ENCODE results near the gene DPEP1. TPM values are rescaled to one million over a fixed set of nuclear protein-coding genes. Genes with fewer than 3 reads are reported as not detected.

DPEP1 gene
- total and polyA plus RNA-seq, 8 donors, result 109 to 168 (median 125) TPM

DNA sequence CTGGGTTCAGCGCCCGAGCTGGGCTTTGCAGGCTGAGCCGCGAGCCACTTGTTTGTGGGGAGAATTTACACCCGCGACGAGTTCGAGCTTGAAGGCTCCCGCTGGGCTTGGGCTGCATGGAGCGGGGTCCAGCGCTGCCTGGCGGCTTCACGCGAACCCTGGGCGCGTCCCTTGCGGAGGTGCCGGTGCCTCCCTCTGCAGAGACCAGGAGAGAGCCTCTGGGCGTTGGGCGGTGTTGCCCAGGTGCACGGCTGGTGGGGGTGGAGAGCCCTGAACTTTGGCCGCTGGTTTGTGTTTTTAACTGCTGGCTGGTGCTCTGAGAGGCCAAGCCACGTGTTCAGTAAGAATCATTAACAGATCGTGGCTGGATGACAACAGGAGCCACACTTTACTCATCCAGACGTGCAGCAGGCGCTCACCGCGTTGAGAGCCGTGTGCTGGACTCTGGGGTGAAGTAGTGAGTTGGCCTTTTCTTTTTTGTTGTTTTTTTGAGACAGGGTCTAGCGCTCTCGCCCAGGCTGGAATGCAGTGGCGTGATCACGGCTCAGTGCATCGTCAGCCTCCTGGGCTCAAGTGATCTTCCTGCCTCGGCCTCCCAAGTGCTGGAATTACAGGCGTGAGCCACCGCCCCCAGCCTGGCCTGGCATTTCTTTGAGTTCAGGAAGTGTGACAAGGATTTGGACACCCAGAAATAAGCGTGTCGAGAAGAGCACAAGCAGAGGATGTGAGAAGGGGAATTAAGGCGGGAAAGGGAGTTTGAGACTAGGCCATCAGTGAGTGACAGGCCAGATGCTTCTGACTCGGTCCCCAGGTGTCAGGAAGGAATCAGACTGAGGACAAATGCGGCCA is 73.9 kb downstream of the DPEP1 start:
- H3K27ac ChIP-seq, result peak overlapping the region; percentile 78 to 91 (median 86)
- peak overlapping the region; percentile 69 to 100 (median 95) for H3K4me3 ChIP-seq
- TF ChIP-seq, protein P1, sequence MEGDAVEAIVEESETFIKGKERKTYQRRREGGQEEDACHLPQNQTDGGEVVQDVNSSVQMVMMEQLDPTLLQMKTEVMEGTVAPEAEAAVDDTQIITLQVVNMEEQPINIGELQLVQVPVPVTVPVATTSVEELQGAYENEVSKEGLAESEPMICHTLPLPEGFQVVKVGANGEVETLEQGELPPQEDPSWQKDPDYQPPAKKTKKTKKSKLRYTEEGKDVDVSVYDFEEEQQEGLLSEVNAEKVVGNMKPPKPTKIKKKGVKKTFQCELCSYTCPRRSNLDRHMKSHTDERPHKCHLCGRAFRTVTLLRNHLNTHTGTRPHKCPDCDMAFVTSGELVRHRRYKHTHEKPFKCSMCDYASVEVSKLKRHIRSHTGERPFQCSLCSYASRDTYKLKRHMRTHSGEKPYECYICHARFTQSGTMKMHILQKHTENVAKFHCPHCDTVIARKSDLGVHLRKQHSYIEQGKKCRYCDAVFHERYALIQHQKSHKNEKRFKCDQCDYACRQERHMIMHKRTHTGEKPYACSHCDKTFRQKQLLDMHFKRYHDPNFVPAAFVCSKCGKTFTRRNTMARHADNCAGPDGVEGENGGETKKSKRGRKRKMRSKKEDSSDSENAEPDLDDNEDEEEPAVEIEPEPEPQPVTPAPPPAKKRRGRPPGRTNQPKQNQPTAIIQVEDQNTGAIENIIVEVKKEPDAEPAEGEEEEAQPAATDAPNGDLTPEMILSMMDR (IDR thresholded peaks at IDR 0.05), result no peak
- peaks cover 9 to 16% (median 12%) of the 10 kb centered on the region in 3 donors for H3K4me1 ChIP-seq
- peaks cover 0 to 18% (median 13%) of the 10 kb centered on the region in 3 donors for H3K36me3 ChIP-seq
- no peaks in the 10 kb centered on the region for H3K27me3 ChIP-seq
- ATAC-seq (peak; percentile 89 to 92 (median 90)), FAIRE-seq (no peak), DNase-seq (peak; percentile 79 to 93 (median 86))
- intact Hi-C loops (cut with DNase I), result no loop called here
- no peaks in the 10 kb centered on the region for H3K9me3 ChIP-seq
- 4 to 5% methylated on average over 42 of the region's 42 CpGs for WGBS, 2 donors

Other genes starting within 250 kb of the DPEP1 start
- gene ANKRD11, start 123.1 kb upstream of the DPEP1 start, total RNA-seq, result 10 to 100 TPM; 43.9 to 74.0 (median 44.9) TPM
- gene ANKRD11, start 123.1 kb upstream of the DPEP1 start, polyA plus RNA-seq, result 10 to 100 TPM; 47.0 to 74.0 TPM
- 10 to 100 TPM; 25.7 to 56.2 (median 44.5) TPM for gene SPG7, start 105.2 kb upstream of the DPEP1 start, total RNA-seq
- gene SPG7, start 105.2 kb upstream of the DPEP1 start, polyA plus RNA-seq, result 100 to 1,000 TPM; 164 to 212 TPM
- 1,000 to 10,000 TPM; 1,297 to 2,529 (median 1,763) TPM for gene RPL13, start 53.0 kb upstream of the DPEP1 start, total RNA-seq
- gene RPL13, start 53.0 kb upstream of the DPEP1 start, polyA plus RNA-seq, result 1,000 to 10,000 TPM; 3,226 to 6,500 TPM
- 1 to 10 TPM in 2 of 6 donors, under 1 TPM in 4; 0.12 to 1.6 (median 0.70) TPM for gene CPNE7, start 37.9 kb upstream of the DPEP1 start, total RNA-seq
- gene CPNE7, start 37.9 kb upstream of the DPEP1 start, polyA plus RNA-seq, result 1 to 10 TPM; 3.8 to 4.5 TPM
- 10 to 100 TPM; 27.6 to 54.4 (median 30.6) TPM for gene CHMP1A, start 44.1 kb downstream of the DPEP1 start, total RNA-seq
- gene CHMP1A, start 44.1 kb downstream of the DPEP1 start, polyA plus RNA-seq, result 10 to 100 TPM; 54.2 to 71.4 TPM
- gene SPATA33, start 44.2 kb downstream of the DPEP1 start, total RNA-seq, result 1 to 10 TPM; 2.4 to 6.3 (median 3.3) TPM
- gene SPATA33, start 44.2 kb downstream of the DPEP1 start, polyA plus RNA-seq, result 1 to 10 TPM; 8.3 to 9.3 TPM
- gene CDK10, start 73.0 kb downstream of the DPEP1 start, total RNA-seq, result 10 to 100 TPM; 33.7 to 92.7 (median 51.3) TPM
- gene CDK10, start 73.0 kb downstream of the DPEP1 start, polyA plus RNA-seq, result 100 to 1,000 TPM; 224 to 253 TPM
- 10 to 100 TPM in 4 of 6 donors, 1 to 10 TPM in 2; 9.2 to 22.3 (median 11.1) TPM for gene SPATA2L, start 88.1 kb downstream of the DPEP1 start, total RNA-seq
- gene SPATA2L, start 88.1 kb downstream of the DPEP1 start, polyA plus RNA-seq, result 10 to 100 TPM; 14.8 to 16.6 TPM
- 1 to 10 TPM; 3.9 to 7.5 (median 5.6) TPM for gene VPS9D1, start 107.3 kb downstream of the DPEP1 start, total RNA-seq
- gene VPS9D1, start 107.3 kb downstream of the DPEP1 start, polyA plus RNA-seq, result 10 to 100 TPM; 27.3 to 30.1 TPM
- 10 to 100 TPM in 4 of 6 donors, 1 to 10 TPM in 2; 7.9 to 18.7 (median 10.7) TPM for gene ZNF276, start 107.9 kb downstream of the DPEP1 start, total RNA-seq
- gene ZNF276, start 107.9 kb downstream of the DPEP1 start, polyA plus RNA-seq, result 10 to 100 TPM; 29.1 to 49.3 TPM
- gene FANCA, start 203.0 kb downstream of the DPEP1 start, total RNA-seq, result 1 to 10 TPM in 5 of 6 donors, under 1 TPM in 1; 0.51 to 3.0 (median 2.1) TPM
- gene FANCA, start 203.0 kb downstream of the DPEP1 start, polyA plus RNA-seq, result 1 to 10 TPM; 3.7 to 5.7 TPM
- 1 to 10 TPM; 1.6 to 3.8 (median 2.6) TPM for gene SPIRE2, start 214.8 kb downstream of the DPEP1 start, total RNA-seq
- gene SPIRE2, start 214.8 kb downstream of the DPEP1 start, polyA plus RNA-seq, result 10 to 100 TPM in 1 of 2 donors, 1 to 10 TPM in 1; 6.7 to 11.5 TPM

All from pancreas (tissue), 10 donors.